Left lung (tissue), 10 donors: ENCODE data around the gene ISL2. TPM values are rescaled to one million over a fixed set of nuclear protein-coding genes. Genes with fewer than 3 reads are reported as not detected.

Source experiments
- ATAC-seq: fragments of 200-7000 bp; cut with Tn5 transposase; one replicate; pipeline ENCODE4 v1.9.1; 2020; ENCODE audit warnings: moderate library complexity
- DNase-seq, 4 donors: peaks; one replicate each; pipeline ENCODE4 v3.0.0-alpha.2; 2013 to 2020
- H3K27ac ChIP-seq, 2 donors: fragments of 200-600 bp; sonication (generic) in 1 of 2; one replicate each; pipeline versions ENCODE4 v1.5.0 to v1.8.0; 2020 to 2021
- H3K27me3 ChIP-seq, 2 donors: fragments of 200-600 bp; sonication (generic) in 1 of 2; one replicate each; pipeline versions ENCODE4 v1.5.0 to v1.8.0; 2020 to 2021
- H3K36me3 ChIP-seq, 2 donors: fragments of 200-600 bp; sonication (generic) in 1 of 2; one replicate each; pipeline versions ENCODE4 v1.5.0 to v1.8.0; 2020 to 2021
- H3K4me1 ChIP-seq, 2 donors: fragments of 200-600 bp; one replicate each; pipeline ENCODE4 v1.8.0; 2021
- H3K4me3 ChIP-seq, 2 donors: fragments of 200-600 bp; sonication (generic) in 1 of 2; one replicate each; pipeline versions ENCODE4 v1.5.0 to v1.8.0; 2020 to 2021; ENCODE audit warnings: mild to moderate bottlenecking in 1 of 2
- H3K9me3 ChIP-seq, 2 donors: fragments of 200-600 bp; sonication (generic) in 1 of 2; one replicate each; pipeline versions ENCODE4 v1.5.0 to v1.8.0; 2020 to 2021
- CTCF ChIP-seq, 2 donors: fragments of 200-600 bp; sonication (generic) in 1 of 2; IDR thresholded peaks; one replicate each; pipeline versions ENCODE4 v1.5.0 to v1.8.0; 2021; ENCODE audit warnings: antibody characterized with exemption in 2 of 2
- intact Hi-C, 2 donors: fragments of 100-400 bp; cut with DNase I; formaldehyde crosslinking; loops; one replicate each; pipeline versions ENCODE4 v1.11.2 to v1.14.2; 2022
- polyA plus RNA-seq, 6 donors: library from polyadenylated mRNA; unstranded; fragments of 120-200 nt; gene quantifications; one replicate each; pipeline ENCODE4 v1.2.1, GENCODE V29; 2013; ENCODE audit not compliant: insufficient read length in 6 of 6
- total RNA-seq, 2 donors: library from RNA; stranded (reverse); fragmentation: NEBNext Ultra II Directional; extraction: Animal tissue kit (Norgen Biotek cat#: 25700); gene quantifications; one replicate each; pipeline ENCODE4 v1.2.1, GENCODE V29; 2021
- donor health status: DM: no; HTN: yes; CAD: no.
- donor health status: DM: no; HTN: no; CAD: no.

The ISL2 gene
- total and polyA plus RNA-seq, 8 donors, result 0.11 to 0.39 (median 0.16) TPM; not detected in 4

- peaks cover 21 to 62% of the 10 kb centered on the region in 2 donors for H3K27me3 ChIP-seq
- no peaks in the 10 kb centered on the region for H3K4me1 ChIP-seq
- intact Hi-C loops, result no loop called here
Observed at GRCh38 chr15:76321171-76321570, 15.4 kb upstream of the ISL2 start.

GRCh38 chr15:76321602-76322001 lies 15.0 kb upstream of the ISL2 start:
- DNase-seq (no peak), ATAC-seq (no peak)
- no peak for TF ChIP-seq CTCF (IDR thresholded peaks at IDR 0.05)
- H3K36me3 ChIP-seq, result no peaks in the 10 kb centered on the region
- H3K27me3 ChIP-seq, result peaks cover 21 to 66% of the 10 kb centered on the region in 2 donors
- no peaks in the 10 kb centered on the region for H3K4me1 ChIP-seq
- intact Hi-C loops, result no loop called here
- H3K9me3 ChIP-seq, result no peaks in the 10 kb centered on the region
- no peak overlapping the region for H3K4me3 ChIP-seq
- H3K27ac ChIP-seq, result no peak overlapping the region

More at GRCh38 chr15:76321171-76321570, 15.4 kb upstream of the ISL2 start:
- no peak for TF ChIP-seq CTCF (IDR thresholded peaks at IDR 0.05)
- Histone ChIP-seq H3K9me3 (no peaks in the 10 kb centered on the region), H3K4me3 (no peak overlapping the region), H3K27ac (no peak overlapping the region), H3K36me3 (no peaks in the 10 kb centered on the region)
- no peak for ATAC-seq
- no peak for DNase-seq

GRCh38 chr15:76324066-76324465 lies 12.5 kb upstream of the ISL2 start:
- TF ChIP-seq CTCF (IDR thresholded peaks at IDR 0.05), result no peak
- no peaks in the 10 kb centered on the region for H3K9me3 ChIP-seq
- no peaks in the 10 kb centered on the region for H3K36me3 ChIP-seq
- H3K27ac ChIP-seq, result no peak overlapping the region
- H3K4me1 ChIP-seq, result no peaks in the 10 kb centered on the region
- H3K27me3 ChIP-seq, result peaks cover 21 to 87% of the 10 kb centered on the region in 2 donors
- DNase-seq, result no peak
- ATAC-seq, result no peak
- no peak overlapping the region for H3K4me3 ChIP-seq
- intact Hi-C loops, result no loop called here

- TF ChIP-seq CTCF (IDR thresholded peaks at IDR 0.05), result no peak
- no peak overlapping the region for H3K27ac ChIP-seq
- H3K4me1 ChIP-seq, result no peaks in the 10 kb centered on the region
- peaks cover 21 to 96% of the 10 kb centered on the region in 2 donors for H3K27me3 ChIP-seq
- H3K36me3 ChIP-seq, result no peaks in the 10 kb centered on the region
- no peak overlapping the region for H3K4me3 ChIP-seq
- DNase-seq (no peak), ATAC-seq (no peak)
- intact Hi-C loops, result loop anchor here in 1 of 2 donors (5.0 kb wide), 1 partner anchor 133 kb away; no protein-coding TSS in a partner anchor
- no peaks in the 10 kb centered on the region for H3K9me3 ChIP-seq
Observed at GRCh38 chr15:76325704-76326103, 10.9 kb upstream of the ISL2 start.

- Histone ChIP-seq H3K4me1 (no peaks in the 10 kb centered on the region), H3K9me3 (no peaks in the 10 kb centered on the region), H3K4me3 (no peak overlapping the region), H3K27me3 (peaks cover 8 to 82% of the 10 kb centered on the region in 2 donors), H3K27ac (no peak overlapping the region), H3K36me3 (no peaks in the 10 kb centered on the region)
- TF ChIP-seq CTCF (IDR thresholded peaks at IDR 0.05), result no peak
- DNase-seq (no peak), ATAC-seq (no peak)
- intact Hi-C loops, result loop anchor here in 1 of 2 donors (5.0 kb wide), 1 partner anchor 135 kb away; no protein-coding TSS in a partner anchor
Observed at GRCh38 chr15:76327191-76328105, 9.1 kb upstream of the ISL2 start.
